Occipital lobe (tissue), 2 donors: Measurements from ENCODE around the gene MAFB. TPM values are rescaled to one million over a fixed set of nuclear protein-coding genes. Genes with fewer than 3 reads are reported as not detected.

ENCODE experiments used
- DNase-seq: peaks from one replicate; lab custom pipeline; 2025; lab: John Stamatoyannopoulos, UW
- total RNA-seq: library from RNA; depleted of rRNA; stranded (reverse); fragments of >200 nt; gene quantifications from one replicate; pipeline ENCODE4 v1.2.3, GENCODE V29; 2014

Gene MAFB
- total RNA-seq, 1 donor from 2014 or later = 11.1 TPM

GRCh38 chr20:40703975-40704530 lies 15.0 kb upstream of the MAFB start:
- DNase-seq = no peak

- no peak for DNase-seq
Observed at GRCh38 chr20:40702504-40702903, 13.5 kb upstream of the MAFB start.

GRCh38 chr20:40698744-40699143 lies 9.7 kb upstream of the MAFB start:
- no peak for DNase-seq

DNA sequence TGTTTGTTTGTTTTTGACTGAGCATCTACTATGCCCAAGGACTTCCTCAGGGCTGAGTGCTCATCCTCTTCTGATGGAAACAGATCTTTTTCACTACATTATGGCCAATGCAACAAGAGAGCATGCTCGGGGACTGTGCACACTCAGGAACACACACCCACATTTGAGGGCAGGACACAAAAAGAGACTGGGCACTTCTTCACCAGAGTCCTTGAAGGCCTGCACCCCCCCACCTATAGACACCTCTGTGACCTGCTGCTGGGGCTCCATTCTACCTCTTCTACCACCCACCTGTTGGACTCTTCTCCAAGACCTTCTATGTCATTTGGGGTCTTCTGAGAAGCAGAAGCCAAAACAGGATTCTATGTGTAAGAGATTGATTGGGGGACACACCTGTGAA lies 9.2 kb upstream of the MAFB start:
- no peak for DNase-seq

DNA sequence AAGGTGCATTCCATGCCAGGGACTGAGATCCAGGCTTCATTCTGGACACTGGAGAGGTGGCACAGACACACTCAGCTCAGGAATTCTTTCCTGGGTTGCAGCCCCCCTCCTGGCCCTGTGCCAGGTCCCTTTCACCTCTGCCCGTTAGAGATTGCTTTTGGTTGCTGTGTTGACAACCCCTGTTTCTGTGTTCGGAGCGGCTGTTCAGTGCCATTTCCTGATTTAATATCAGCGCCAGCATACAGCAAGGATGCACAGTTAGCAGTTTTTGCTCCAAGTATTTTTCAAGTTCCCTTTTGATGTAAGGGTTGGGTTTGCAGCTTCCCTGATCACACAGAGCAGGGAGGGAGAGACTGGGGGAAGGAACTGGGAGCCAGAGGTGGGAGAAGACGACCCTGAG lies 8.5 kb upstream of the MAFB start:
- DNase-seq = no peak

- no peak for DNase-seq
Observed at GRCh38 chr20:40695214-40695613, 6.2 kb upstream of the MAFB start.

DNA sequence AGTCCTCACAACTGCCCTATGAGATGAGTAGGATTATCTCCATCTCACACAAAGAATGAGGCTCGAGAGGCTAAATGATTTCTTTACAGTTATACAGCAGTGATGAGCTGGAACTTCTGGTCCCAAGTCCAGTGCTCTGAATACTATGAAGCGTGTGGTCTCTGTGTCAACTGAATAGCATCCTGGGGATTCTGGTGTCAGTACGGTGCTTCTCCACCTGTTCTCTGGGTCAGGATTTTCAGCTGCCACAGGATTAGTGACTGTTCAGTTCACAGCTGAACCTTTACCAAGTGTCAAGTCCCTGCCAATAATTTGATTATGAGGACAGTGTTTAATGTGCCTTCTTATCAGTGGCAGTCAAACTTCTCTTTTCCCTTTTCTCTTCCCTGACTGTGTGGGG lies 5.2 kb upstream of the MAFB start:
- no peak for DNase-seq

DNA sequence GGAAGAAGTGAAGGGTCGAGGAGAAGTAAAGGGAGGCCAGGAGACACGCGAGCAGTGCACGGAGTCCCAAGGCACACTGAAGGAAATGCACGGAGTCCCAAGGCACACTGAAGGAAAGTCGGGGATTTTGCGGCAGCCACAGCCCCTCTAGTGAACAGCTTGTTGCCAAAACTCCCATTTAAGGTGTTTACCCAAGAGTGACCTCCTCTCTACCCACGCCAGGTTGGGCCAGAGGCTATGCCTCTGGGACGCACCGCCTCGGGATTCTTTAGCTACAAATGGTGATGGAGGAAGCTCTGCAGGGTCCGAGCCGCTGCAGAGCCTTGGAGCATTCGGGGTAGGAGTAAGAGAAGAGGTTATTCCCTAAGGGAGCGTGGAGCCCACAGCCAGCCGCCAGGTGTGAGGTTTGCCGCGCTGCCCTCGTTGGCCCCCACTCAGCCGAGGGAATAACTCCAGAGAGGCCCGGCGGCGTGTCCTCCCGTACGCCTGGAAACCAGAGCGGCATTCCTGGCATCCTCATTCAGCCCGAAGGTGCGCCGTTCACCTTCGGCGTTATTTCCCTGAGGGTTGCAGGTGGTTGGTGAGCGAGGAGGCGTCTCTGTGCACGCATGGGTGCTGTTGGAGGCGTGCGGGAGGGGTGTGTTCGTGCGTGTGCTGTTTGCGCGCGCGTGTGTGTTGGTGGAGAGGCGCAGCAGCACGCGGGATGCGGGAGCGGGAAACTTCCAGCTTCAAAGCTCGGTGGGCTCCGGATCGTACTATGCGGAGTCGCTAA lies 3.4 kb upstream of the MAFB start:
- no peak for DNase-seq

DNA sequence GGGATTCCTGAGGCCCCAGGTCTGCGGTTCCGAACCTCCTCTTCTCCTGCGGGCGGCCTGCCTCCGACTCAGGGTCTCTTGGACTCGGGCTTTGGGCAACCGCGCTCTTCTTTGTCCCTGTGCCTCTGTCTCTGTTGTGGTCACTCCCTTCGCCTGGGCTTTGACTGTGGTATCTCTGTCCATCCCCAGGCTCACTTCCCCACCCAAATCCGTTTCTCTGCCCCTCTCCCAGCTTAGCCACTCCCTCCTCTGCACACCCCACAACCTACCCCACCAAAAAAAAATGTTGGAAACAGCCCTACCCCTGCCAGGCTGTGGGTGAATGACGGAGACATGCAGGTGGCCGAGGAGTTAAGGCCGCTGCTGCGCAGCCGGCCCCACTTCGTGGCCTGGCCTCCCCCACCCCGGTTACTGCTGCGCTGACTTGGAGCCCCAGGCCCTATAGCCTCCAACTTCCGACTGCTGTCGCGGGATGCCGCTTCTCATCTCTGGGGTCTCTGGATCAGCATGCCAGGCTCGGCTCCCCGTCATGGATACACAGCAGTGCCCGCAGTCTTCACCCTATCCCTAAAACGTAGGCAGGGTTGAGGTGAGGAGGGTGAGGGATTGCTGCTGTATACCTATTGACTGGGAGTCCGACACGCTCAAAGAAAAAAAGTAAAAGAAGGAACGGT lies 2.7 kb upstream of the MAFB start:
- no peak for DNase-seq

DNA sequence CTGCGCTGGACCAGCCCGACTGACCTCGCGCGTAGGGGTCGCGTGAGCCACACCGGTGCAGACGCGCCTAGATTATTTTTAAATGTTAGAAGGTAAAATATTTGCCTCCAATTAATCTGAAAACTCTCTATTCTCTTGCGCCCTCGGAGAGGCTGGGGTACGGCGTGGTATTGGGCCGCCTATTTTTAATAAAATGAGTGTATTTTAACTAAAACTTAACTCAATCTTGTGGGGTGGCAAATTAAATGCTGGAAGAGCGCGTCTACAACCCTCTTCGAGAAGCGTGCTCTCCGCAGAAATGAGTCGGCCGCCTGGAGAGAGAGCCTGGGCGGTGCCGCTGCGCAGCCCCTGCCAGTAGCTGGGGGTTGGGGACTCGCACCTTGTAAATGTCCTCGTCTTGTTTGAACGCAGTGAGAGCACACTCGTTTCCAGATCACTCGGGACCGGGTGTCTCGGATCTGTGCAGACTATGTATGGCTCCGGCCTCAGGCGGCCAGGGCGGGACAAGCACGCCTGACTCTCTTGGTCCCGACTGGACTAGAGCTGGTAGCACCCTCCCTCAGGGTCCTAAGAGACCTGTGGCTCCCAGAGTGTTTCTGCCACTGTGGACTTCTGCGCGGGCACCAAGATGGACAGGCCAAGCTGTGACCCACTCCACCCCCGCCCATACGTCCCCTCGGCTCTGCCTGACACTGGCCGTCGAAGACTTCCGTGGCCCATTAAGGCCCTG lies 2.0 kb upstream of the MAFB start:
- no peak for DNase-seq

DNA sequence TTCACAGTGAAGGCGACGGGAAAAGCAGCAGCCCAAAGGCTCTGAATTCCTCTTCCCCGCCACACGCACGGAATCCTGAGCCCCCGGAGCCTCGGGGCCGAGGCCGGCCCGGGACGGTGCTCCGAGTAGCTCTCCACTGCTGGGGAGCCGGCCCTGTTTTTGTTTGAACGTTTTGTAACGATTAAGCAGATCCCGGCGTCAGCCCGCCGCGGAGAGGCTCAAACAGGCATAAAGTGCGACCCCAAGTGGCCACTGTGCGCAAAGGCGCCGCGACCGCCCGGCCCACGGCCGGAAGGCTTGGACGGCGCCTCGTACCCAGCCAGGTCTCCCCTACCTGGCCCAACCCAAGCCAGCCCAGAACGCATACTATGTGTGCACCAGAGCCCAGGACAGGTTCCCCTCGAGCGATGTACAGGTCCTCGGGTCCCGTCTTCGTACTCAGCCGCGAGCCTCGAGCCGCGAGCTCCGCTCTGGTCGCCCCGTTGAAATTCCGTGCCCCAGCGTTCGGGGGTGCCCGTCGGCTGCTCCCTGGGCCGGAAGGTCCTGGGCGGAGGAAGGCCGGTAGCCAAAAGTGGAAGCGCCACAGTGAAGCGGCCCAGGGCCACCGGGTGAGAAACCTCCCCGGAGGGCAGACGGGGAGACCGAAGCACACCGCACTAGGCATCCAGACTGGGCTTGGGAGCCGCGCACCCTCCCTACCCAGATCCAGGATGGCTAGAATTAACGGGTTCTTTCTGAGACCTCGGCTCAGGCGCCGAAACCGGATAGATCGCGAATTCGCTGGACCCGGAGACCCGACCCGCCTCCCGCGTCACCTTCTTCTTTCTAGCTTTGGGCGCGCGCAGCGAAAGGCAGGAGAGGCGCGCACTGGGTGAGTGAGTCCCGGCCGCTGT lies 1.2 kb upstream of the MAFB start:
- DNase-seq = peak; percentile 75

DNA sequence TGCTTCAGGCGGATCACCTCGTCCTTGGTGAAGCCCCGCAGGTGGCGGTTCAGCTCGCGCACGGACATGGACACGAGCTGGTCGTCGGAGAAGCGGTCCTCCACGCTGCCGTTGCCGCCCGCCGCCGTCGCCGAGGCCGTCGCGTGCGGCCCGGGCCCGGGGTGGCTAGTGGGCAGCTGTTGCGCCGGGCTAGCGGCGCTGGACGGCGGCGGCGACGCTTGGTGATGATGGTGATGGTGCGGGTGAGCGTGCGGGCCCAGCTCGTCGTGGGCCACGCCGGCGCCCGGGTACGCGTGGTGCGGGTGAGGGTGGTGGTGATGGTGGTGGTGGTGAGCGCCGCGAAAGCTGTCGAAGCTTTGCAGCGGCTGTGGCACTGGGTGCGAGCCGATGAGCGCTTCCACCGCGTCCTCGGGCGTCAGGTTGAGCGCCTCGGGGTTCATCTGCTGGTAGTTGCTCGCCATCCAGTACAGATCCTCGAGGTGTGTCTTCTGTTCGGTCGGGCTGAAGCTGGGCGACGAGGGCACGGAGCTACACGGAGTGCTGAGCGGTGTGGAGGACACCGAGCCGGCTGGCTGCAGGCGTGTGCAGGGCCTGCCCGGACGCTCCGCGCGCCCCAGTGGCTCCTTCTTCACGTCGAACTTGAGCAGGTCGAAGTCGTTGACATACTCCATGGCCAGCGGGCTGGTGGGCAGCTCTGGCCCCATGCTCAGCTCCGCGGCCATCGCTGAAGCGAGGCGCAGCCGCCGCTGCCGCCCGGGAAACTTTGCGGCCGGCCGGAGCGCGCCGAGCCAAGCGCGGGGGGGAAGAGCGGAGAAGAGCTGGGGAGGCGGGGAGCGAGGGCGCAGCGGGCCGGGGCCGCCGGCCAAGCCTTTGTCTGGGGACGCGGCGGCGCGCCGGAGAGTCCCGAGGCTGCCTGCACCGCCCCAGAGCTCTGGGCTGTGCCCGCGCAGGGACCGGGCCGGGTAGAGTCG lies 622 bp downstream of the MAFB start:
- DNase-seq = no peak

- DNase-seq = no peak
Observed at GRCh38 chr20:40687384-40688128, 1.5 kb downstream of the MAFB start.

DNA sequence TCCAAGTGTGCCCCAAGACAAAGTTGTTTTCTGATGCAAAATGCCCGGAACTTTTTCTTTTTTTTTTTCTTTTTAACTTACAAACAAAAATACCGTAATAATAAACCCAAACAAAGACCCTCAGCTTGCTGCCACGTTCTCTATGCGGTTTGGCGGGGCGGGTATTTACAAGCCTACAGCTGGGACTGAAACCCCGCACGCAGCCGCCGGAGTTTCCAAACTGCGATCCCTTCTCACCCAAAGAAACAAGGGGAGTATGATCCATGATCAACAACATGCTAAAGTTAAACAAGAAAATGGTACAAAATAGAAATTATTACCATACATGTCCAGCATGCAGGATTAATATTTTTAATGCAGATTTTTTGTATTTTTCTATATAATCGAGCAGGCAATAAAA lies 2.1 kb downstream of the MAFB start:
- no peak for DNase-seq

GRCh38 chr20:40686434-40686882 lies 2.6 kb downstream of the MAFB start:
- DNase-seq = no peak

GRCh38 chr20:40685349-40685748 lies 3.7 kb downstream of the MAFB start:
- no peak for DNase-seq

- DNase-seq = no peak
Observed at GRCh38 chr20:40683894-40684268, 5.2 kb downstream of the MAFB start.

- no peak for DNase-seq
Observed at GRCh38 chr20:40683221-40683893, 5.7 kb downstream of the MAFB start.
